ENCODE results near the gene SOCS3.

DNA sequence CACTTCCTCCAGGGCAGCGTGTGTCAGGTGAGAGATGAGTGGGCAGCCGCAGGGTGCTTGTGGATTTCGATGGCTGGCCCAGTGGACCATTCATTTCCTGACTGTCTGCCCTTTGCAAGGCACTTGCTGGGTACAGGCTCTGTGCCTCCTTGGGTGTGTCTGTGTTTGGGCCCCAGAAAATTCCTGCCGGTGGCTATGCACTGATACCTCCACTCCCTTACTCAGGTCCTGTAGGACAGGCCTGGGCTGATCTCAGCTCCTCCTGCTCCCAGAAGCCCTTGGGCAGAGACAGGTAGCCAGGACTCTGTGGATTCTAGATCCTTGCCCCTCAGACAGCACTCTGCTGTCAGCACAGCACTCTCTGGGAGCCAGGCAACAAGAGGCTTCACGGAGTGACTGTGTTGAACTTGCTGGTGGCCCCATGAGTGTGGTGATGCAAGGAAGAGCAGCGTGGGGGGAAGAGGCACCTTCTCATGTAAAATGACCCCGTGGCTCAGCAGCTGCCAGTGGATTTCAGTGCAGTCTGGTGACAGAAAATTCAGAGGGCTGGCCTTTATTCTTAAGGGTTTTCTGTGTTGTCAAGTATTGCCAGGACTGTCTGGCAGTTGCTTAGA, 47.6 kb upstream of the SOCS3 start:
- TF ChIP-seq, protein P1, sequence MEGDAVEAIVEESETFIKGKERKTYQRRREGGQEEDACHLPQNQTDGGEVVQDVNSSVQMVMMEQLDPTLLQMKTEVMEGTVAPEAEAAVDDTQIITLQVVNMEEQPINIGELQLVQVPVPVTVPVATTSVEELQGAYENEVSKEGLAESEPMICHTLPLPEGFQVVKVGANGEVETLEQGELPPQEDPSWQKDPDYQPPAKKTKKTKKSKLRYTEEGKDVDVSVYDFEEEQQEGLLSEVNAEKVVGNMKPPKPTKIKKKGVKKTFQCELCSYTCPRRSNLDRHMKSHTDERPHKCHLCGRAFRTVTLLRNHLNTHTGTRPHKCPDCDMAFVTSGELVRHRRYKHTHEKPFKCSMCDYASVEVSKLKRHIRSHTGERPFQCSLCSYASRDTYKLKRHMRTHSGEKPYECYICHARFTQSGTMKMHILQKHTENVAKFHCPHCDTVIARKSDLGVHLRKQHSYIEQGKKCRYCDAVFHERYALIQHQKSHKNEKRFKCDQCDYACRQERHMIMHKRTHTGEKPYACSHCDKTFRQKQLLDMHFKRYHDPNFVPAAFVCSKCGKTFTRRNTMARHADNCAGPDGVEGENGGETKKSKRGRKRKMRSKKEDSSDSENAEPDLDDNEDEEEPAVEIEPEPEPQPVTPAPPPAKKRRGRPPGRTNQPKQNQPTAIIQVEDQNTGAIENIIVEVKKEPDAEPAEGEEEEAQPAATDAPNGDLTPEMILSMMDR (IDR thresholded peaks at IDR 0.05; ENCODE audit: insufficient read depth, low read depth, low read length), result no peak
- no peak for TF ChIP-seq EZH2 (IDR thresholded peaks at IDR 0.05; ENCODE audit: insufficient read depth, low read length)

All from astrocyte (in vitro differentiated cells and primary cell).